ENCODE results near the gene NDUFA5. TPM values are rescaled to one million over a fixed set of nuclear protein-coding genes. Genes with fewer than 3 reads are reported as not detected.

Gene NDUFA5
- 17.5 and 33.1 TPM in 2 replicates for total RNA-seq

DNA sequence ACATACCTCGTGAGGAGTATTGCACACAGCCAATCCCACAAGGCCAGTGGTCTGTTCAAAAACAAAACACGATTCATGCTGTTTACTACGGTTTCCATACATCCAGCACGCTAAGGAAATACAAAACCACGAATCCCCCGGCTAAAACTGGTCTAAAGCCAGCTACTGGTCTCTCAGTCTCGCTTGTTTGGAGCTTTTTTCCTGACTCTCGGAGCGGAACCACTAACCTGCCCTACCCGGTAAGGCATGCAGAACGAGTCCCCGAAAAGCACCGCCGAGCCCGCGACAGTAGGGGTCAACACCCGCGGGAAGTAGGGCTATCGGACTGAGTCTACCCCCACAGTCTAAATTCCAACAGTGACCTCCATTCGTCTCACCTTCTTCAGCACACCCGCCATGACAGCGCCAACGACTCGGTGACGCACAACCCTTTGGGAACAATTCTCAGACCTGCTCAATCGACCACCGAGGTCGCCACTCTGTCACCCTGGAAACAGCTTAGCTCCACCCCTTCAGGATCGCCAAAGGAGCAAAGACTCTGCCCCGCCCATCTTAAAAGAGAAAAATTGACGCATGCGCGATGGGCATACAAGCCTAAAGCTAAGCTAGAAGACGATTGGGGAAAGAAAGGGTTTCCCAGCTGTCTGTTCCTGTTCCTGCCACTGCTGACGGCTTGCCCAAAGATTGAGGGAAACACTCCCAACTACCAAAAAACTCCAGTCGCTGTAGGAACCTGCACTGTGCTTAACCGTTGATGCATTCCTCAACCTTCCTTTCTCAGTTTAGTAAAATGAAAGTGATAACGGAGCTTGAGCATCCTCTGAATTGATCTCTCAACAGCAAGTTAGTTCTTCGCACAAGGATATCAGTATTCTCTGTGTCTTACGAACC lies at the start of gene NDUFA5:
Gene NDUFA5 (minus strand): TSS at position 421 of the 891 bp plus-strand sequence. CDS start 23 bp downstream, at position 398.

DNA sequence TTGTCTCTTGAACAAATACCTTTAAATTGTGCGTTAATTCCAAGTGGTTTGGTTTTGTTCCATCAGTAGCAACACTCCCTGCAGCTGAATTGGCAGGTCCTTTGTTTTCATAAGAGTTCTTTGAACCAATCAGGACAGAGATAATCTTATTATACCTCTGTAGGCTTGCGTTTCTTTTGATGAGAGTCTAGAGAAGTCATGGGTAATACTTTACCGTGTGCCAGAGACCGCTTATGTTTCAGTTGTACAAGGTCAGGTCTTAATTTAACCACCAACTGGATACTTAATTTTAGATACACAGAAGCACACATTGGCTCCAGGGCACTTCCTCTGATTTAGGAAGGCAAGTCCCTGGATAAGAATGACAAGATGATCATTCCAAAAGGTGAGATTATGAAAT lies 43.9 kb upstream of the NDUFA5 start, which contains the start of gene ASB15:
Gene ASB15 (plus strand): TSS at position 292 of the 400 bp plus-strand sequence. CDS start 12,682 bp downstream, outside the sequence.

DNA sequence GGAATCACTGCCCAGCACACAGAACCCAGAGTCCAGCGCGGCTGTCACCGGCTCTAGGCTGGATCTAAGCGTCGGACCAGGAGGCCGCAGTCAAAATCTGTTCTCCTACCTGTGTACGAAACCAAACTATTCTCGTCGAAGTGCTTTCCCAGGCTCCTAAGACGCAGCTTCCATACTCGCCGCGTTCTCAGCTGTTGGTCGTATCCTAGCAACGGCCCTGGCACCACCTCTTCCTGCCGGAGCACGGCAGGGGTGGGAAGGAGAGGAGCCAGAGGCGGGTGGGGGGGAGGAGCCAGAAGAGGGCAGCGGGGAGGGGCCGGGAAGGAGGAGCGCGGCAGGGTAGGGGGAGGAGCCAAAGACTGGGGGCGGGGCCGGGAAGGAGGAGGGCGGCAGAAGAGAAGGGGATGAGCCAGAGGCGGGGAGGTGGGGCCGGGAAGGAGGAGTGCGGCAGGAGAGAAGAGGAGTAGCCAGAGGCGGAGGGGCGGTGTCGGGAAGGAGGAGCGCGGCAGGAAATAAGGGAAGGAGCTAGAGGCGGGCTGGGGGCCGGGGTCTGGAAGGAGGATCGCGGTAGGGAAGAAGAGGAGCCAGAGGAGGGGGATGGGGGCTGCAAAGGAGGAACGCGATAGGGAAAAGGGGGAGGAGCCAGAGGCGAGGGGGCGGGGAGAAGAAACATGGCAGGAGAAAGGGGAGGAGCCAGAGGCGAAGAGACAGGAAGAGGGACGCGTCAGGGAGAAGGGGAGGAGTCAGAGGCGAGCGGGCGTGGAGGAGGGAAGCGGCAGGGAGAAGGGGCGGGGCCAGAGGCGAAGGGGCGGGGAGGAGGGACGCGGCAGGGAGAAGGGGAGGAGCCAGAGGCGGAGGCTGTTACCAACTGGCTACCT lies 23.0 kb downstream of the NDUFA5 start, which contains the start of gene IQUB:
Gene IQUB (minus strand): TSS at position 213 of the 878 bp plus-strand sequence. CDS start 22,255 bp downstream, outside the sequence.

Other genes starting within 250 kb of the NDUFA5 start
- gene IQUB, start 23.2 kb downstream of the NDUFA5 start, total RNA-seq, result 0.57 and 0.66 TPM in 2 replicates
- gene ASB15, start 44.0 kb upstream of the NDUFA5 start, total RNA-seq, result not detected in 2 replicates
- not detected in 2 replicates for gene LMOD2, start 98.0 kb upstream of the NDUFA5 start, total RNA-seq
- 15.8 and 20.5 TPM in 2 replicates for gene WASL, start 191.2 kb upstream of the NDUFA5 start, total RNA-seq